Fibroblast of lung (primary cell): ENCODE data around the gene EPB41L1. TPM values are rescaled to one million over a fixed set of nuclear protein-coding genes. Genes with fewer than 3 reads are reported as not detected.

Experiments
- DNase-seq, 2 donors: peaks; one replicate each; pipeline versions ENCODE4 v3.0.0 to v3.0.0-alpha.2; 2010; ENCODE audit warnings: low read depth in 2 of 2
- H2AFZ ChIP-seq: 2 replicates; pipeline ENCODE4 v1.5.1; 2012; ENCODE audit warnings: low read length, control low read depth, inconsistent platforms
- H3K27ac ChIP-seq: 2 replicates; pipeline ENCODE4 v1.5.1; 2011; ENCODE audit warnings: low read length, control low read depth; ENCODE audit not compliant: insufficient read depth
- H3K27me3 ChIP-seq: 2 replicates; pipeline ENCODE4 v1.5.1; 2011; ENCODE audit warnings: mild to moderate bottlenecking, low read length; ENCODE audit not compliant: control insufficient read depth, insufficient read depth
- H3K36me3 ChIP-seq: 2 replicates; pipeline ENCODE4 v1.5.1; 2011; ENCODE audit warnings: low read length; ENCODE audit not compliant: control insufficient read depth, insufficient read depth
- H3K4me1 ChIP-seq: 2 replicates; pipeline ENCODE4 v1.5.1; 2011; ENCODE audit warnings: low read length; ENCODE audit not compliant: control insufficient read depth, insufficient read depth; ENCODE audit errors: extremely low read depth
- H3K4me2 ChIP-seq: 2 replicates; pipeline ENCODE4 v1.5.1; 2011; ENCODE audit warnings: low read length, control low read depth; ENCODE audit not compliant: insufficient read depth; ENCODE audit errors: extremely low read depth
- H3K4me3 ChIP-seq, 4 experiments: fragments of 200-600 bp in 1 of 4; sonication (generic) in 1 of 4; replicated peaks in 1 of 4; 2 replicates each; pipeline ENCODE4 v1.5.1; 2011 to 2016; ENCODE audit warnings: low read length in 4 of 4, low read depth in 3 of 4, mild to moderate bottlenecking in 3 of 4, control low read depth in 2 of 4, inconsistent platforms in 1 of 4, mixed read lengths in 1 of 4; ENCODE audit not compliant: insufficient read depth in 1 of 4; ENCODE audit errors: control extremely low read depth in 1 of 4
- H3K79me2 ChIP-seq: 2 replicates; pipeline ENCODE4 v1.5.1; 2012; ENCODE audit warnings: mild to moderate bottlenecking, low read length, inconsistent platforms; ENCODE audit not compliant: control insufficient read depth, insufficient read depth
- H3K9ac ChIP-seq: 2 replicates; pipeline ENCODE4 v1.5.1; 2011; ENCODE audit warnings: mild to moderate bottlenecking, low read length, control low read depth; ENCODE audit not compliant: insufficient read depth
- H3K9me3 ChIP-seq: 2 replicates; pipeline ENCODE4 v1.5.1; 2012; ENCODE audit warnings: low read depth, low read length; ENCODE audit not compliant: control insufficient read depth, insufficient read depth
- H4K20me1 ChIP-seq: 2 replicates; pipeline ENCODE4 v1.5.1; 2011; ENCODE audit warnings: low read length; ENCODE audit not compliant: control insufficient read depth, insufficient read depth; ENCODE audit errors: extremely low read depth
- EZH2 ChIP-seq: IDR thresholded peaks from 2 replicates; pipeline ENCODE4 v1.5.1; 2012; ENCODE audit warnings: low read length, control low read depth, mild to moderate bottlenecking; ENCODE audit errors: missing control alignments
- polyA plus RNA-seq, 2 donors: library from polyadenylated mRNA; depleted of rRNA in 1 of 2; stranded (reverse) in 1 of 2; unstranded in 1 of 2; fragments of >200 nt; gene quantifications; 2 replicates each; pipeline ENCODE4 v1.2.1, GENCODE V29; 2011 to 2012; ENCODE audit warnings: missing spikeins in 1 of 2
- total RNA-seq: library from RNA; depleted of rRNA; stranded (reverse); fragments of >200 nt; gene quantifications from 2 replicates; pipeline ENCODE4 v1.2.1, GENCODE V29; 2014
- TF ChIP-seq, protein P1 (sequence below), 2 donors: IDR thresholded peaks in 1 of 2; conservative IDR thresholded peaks in 1 of 2; 1 replicate in 1 of 2; 2 replicates in 1 of 2; pipeline ENCODE4 v1.5.1; 2011 to 2012; ENCODE audit warnings: low read length in 2 of 2, control low read depth in 1 of 2, inconsistent platforms in 1 of 2, low read depth in 1 of 2, mild to moderate bottlenecking in 1 of 2

EPB41L1 gene
- total and polyA plus RNA-seq, 2 donors (not counting 1 experiment from before 2014, with no cell fraction given) = 16.2 to 17.0 TPM

DNA sequence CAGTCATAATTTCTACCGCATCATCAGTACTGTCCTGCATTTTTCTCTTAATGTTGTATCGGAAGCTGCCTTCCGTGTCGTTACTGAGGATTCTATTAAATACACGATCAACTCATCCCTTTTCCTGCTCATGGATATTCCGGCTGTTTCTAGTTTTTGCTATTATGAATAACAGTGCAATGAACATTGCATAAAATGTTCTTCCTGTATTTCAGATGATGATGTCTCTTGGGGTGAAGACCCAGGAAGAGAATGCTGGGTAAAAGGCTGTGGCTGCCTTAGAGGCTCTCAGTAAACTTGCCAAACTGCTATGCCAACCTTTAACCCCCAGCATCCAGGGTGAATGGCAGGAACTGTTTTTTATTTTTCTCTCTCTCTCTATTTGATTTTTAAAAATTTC is 24.1 kb upstream of the EPB41L1 start:
- TF ChIP-seq, protein P1, sequence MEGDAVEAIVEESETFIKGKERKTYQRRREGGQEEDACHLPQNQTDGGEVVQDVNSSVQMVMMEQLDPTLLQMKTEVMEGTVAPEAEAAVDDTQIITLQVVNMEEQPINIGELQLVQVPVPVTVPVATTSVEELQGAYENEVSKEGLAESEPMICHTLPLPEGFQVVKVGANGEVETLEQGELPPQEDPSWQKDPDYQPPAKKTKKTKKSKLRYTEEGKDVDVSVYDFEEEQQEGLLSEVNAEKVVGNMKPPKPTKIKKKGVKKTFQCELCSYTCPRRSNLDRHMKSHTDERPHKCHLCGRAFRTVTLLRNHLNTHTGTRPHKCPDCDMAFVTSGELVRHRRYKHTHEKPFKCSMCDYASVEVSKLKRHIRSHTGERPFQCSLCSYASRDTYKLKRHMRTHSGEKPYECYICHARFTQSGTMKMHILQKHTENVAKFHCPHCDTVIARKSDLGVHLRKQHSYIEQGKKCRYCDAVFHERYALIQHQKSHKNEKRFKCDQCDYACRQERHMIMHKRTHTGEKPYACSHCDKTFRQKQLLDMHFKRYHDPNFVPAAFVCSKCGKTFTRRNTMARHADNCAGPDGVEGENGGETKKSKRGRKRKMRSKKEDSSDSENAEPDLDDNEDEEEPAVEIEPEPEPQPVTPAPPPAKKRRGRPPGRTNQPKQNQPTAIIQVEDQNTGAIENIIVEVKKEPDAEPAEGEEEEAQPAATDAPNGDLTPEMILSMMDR (conservative IDR thresholded peaks at IDR 0.05 in 1 of 2, IDR thresholded peaks at IDR 0.05 in 1 of 2; ENCODE audit: low read depth in 1 of 2, low read length in 2 of 2) = no peak
- TF ChIP-seq EZH2 = no peak
- no peak overlapping the region for H2AFZ ChIP-seq
- H3K36me3 ChIP-seq = no peaks in the 10 kb centered on the region
- peaks cover 16% of the 10 kb centered on the region for H3K4me1 ChIP-seq
- H3K27me3 ChIP-seq = no peaks in the 10 kb centered on the region
- no peak overlapping the region for H3K27ac ChIP-seq
- no peak for DNase-seq
- no peaks in the 10 kb centered on the region for H4K20me1 ChIP-seq
- no peak overlapping the region for H3K4me2 ChIP-seq
- no peaks in the 10 kb centered on the region for H3K9me3 ChIP-seq
- H3K79me2 ChIP-seq = no peaks in the 10 kb centered on the region
- H3K4me3 ChIP-seq = no peak overlapping the region
- no peak overlapping the region for H3K9ac ChIP-seq

DNA sequence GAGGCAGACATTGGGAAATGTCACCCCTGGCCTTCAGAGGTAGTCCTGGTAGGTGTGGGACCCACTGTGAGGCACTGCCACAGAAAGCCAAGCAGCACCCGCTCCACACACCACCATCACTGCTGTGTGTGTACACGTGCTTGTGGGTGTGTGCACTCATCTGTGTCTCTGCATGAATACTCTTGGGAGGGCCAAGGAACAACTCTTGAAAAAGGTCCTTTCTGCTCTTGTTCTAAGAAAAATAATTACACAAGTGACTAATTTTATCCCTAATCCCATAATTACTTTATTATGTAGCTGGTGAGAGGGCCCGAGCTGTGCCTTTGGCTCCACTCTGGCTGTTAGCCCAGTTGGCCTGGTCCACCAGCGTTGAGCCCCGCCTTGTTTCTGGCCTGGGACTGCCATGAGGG is 21.7 kb upstream of the EPB41L1 start:
- DNase-seq = no peak
- H3K4me2 ChIP-seq = no peak overlapping the region

DNA sequence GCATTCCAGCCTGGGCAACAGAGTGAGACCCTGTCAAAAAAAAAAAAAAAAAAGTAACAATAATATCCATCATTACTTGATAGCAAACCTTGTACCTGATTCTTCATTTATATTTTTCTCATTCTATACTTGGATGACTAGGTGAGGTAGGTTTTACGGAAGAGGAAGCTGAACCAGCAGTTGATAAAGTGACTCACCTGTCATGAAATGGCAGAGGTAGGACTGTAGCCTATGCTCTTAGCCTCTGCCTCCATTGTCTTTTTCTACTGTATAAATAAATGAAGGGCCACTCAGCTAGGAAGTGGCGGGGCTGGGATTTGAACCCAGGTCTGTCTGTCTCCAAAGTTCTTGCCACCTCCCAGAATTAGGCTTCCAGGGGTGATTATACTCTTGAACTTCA is 20.7 kb upstream of the EPB41L1 start:
- no peak for TF ChIP-seq EZH2
- TF ChIP-seq, protein P1 (conservative IDR thresholded peaks at IDR 0.05 in 1 of 2, IDR thresholded peaks at IDR 0.05 in 1 of 2; ENCODE audit: low read depth in 1 of 2, low read length in 2 of 2) = no peak
- Histone ChIP-seq H3K79me2 (no peaks in the 10 kb centered on the region), H3K9me3 (no peaks in the 10 kb centered on the region), H3K9ac (no peak overlapping the region), H3K27ac (no peak overlapping the region), H3K4me2 (no peak overlapping the region), H3K4me1 (peaks cover 3% of the 10 kb centered on the region), H3K27me3 (no peaks in the 10 kb centered on the region), H4K20me1 (no peaks in the 10 kb centered on the region), H2AFZ (no peak overlapping the region), H3K36me3 (no peaks in the 10 kb centered on the region), H3K4me3 (no peak overlapping the region)
- DNase-seq = no peak

More for the DNA sequence above, 21.7 kb upstream of the EPB41L1 start:
- TF ChIP-seq, protein P1 (conservative IDR thresholded peaks at IDR 0.05 in 1 of 2, IDR thresholded peaks at IDR 0.05 in 1 of 2; ENCODE audit: low read depth in 1 of 2, low read length in 2 of 2) = no peak
- no peak for TF ChIP-seq EZH2
- H3K79me2 ChIP-seq = no peaks in the 10 kb centered on the region
- no peak overlapping the region for H3K27ac ChIP-seq
- peaks cover 12% of the 10 kb centered on the region for H3K4me1 ChIP-seq
- no peaks in the 10 kb centered on the region for H3K27me3 ChIP-seq
- H3K36me3 ChIP-seq = no peaks in the 10 kb centered on the region
- H2AFZ ChIP-seq = no peak overlapping the region
- H3K4me3 ChIP-seq = no peak overlapping the region
- no peaks in the 10 kb centered on the region for H4K20me1 ChIP-seq
- no peaks in the 10 kb centered on the region for H3K9me3 ChIP-seq
- H3K9ac ChIP-seq = no peak overlapping the region
